GM18499 (cell line): ENCODE data around the gene CMAS.

Experiments
- ATAC-seq: cut with Tn5 transposase; IDR thresholded peaks from one replicate; pipeline ENCODE4 v1.9.1; 2021; ENCODE audit warnings: moderate number of reproducible peaks; ENCODE audit not compliant: insufficient read depth, unreplicated experiment

Gene CMAS

DNA sequence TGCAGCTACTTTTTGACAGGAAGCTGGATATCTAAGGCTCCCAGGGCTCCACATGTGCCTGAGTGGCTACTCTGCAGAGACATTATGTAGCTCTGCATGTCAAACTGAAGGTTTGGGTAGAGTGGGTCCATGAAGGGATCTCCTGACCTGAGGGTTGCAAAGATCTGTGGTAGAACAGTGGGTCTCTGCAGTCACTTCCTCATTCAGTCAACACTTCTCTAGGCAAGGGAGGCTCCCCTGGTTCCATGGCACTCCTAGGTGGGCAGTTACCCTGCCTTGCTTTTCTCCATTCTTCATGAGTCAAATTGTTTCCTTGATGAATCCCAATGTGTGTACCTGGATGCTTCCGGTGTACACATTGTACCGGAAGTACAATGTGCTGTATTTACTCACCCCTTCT is 57.4 kb downstream of the CMAS start:
- ATAC-seq, result no peak

- no peak for ATAC-seq
Observed at GRCh38 chr12:22105542-22105941, 59.5 kb downstream of the CMAS start.

GRCh38 chr12:22110176-22110575 is 64.2 kb downstream of the CMAS start:
- no peak for ATAC-seq
